Retinal pigment epithelial cell (primary cell): ENCODE results near the gene ABCC3.

Experiments used
- DNase-seq: peaks from one replicate; pipeline ENCODE4 v3.0.0-alpha.2; 2010; ENCODE audit warnings: low read depth
- H3K4me3 ChIP-seq: 2 replicates; pipeline ENCODE4 v1.5.1; 2011; ENCODE audit warnings: mild to moderate bottlenecking, low read length, control low read depth, moderate library complexity
- TF ChIP-seq, protein P1 (sequence below): conservative IDR thresholded peaks from 2 replicates; pipeline ENCODE4 v1.5.1; 2011; ENCODE audit warnings: low read depth, low read length, control low read depth, inconsistent platforms

ABCC3 gene

DNA sequence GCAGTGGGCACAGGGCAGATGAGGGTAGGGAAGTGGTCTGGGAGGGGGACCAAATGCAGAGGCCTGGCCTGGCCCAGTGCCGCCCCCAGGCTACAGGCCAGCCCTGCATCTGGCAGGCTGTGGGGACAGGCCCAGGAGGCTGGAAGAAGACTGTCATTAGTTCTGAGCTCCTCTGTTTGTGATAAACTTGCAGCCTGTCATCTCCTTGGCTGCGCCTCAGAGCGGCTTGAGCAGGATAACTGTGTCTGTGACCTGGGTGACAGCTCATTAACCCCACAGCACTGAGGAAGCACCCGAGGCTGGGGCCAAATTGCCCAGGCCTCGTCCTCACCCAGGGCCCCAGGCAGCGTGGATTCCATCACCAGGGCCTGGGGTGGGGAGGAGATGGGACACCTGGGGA is 23.9 kb downstream of the ABCC3 start:
- DNase-seq, result no peak
- H3K4me3 ChIP-seq, result no peak overlapping the region
- TF ChIP-seq, protein P1, sequence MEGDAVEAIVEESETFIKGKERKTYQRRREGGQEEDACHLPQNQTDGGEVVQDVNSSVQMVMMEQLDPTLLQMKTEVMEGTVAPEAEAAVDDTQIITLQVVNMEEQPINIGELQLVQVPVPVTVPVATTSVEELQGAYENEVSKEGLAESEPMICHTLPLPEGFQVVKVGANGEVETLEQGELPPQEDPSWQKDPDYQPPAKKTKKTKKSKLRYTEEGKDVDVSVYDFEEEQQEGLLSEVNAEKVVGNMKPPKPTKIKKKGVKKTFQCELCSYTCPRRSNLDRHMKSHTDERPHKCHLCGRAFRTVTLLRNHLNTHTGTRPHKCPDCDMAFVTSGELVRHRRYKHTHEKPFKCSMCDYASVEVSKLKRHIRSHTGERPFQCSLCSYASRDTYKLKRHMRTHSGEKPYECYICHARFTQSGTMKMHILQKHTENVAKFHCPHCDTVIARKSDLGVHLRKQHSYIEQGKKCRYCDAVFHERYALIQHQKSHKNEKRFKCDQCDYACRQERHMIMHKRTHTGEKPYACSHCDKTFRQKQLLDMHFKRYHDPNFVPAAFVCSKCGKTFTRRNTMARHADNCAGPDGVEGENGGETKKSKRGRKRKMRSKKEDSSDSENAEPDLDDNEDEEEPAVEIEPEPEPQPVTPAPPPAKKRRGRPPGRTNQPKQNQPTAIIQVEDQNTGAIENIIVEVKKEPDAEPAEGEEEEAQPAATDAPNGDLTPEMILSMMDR, result no peak

DNA sequence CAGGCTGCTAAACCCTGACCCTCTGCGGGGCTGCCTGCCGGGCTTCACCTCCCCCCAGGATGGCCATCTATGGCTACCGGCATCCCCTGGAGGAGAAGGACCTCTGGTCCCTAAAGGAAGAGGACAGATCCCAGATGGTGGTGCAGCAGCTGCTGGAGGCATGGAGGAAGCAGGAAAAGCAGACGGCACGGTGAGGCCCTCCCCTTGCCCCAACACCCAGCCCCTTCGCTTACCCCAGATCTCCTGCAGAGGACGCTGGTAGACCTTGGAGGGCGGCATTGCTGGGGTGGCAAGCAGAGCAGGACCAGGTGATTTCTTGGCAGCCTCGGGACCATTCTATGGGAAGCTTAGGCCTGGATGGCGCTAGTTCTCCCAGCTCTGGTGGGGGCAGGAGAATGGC is 24.5 kb downstream of the ABCC3 start:
- TF ChIP-seq, protein P1, result no peak
- no peak for DNase-seq
- no peak overlapping the region for H3K4me3 ChIP-seq

DNA sequence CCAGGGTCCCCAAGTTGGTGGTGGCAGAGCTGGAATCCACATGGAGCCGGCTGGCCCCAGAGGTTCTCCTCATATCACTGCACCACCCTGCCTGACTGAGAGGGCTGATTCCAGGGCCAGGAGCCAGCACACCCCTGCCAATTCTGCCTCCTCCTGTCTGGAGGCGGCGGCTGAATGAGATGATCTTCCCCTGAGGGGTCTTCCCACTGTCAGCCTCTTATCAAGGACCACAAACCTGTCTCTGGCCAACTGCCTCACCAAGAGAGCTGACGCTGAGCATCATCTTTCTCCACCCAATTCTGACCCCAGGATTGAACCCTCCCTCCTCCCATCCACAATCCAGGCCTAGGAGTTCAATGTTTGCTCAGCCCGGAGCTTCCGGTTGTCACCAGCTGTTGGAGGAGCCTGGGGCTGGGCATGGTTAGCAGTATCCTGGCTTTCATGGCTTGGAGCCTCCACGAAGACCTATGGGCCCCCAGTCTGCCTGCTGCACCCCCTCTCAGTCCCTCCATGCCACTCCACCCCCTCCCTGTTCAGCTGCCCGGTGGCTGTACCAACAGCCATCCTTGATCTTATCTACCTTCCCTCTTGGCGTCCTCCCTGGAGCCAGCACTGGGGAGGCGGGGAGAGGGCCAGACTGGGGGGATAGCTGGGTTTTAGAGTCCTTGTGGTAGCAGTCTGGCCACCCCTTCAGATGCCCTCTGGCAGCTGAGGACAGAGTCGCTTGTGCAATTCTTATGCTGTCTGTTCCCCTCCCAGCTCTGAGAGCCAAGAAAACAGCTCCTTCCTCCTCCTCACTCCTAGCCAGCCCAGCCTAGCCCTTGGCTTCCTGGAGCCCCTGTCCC is 25.6 kb downstream of the ABCC3 start:
- H3K4me3 ChIP-seq, result no peak overlapping the region
- no peak for DNase-seq
- TF ChIP-seq, protein P1, result no peak

DNA sequence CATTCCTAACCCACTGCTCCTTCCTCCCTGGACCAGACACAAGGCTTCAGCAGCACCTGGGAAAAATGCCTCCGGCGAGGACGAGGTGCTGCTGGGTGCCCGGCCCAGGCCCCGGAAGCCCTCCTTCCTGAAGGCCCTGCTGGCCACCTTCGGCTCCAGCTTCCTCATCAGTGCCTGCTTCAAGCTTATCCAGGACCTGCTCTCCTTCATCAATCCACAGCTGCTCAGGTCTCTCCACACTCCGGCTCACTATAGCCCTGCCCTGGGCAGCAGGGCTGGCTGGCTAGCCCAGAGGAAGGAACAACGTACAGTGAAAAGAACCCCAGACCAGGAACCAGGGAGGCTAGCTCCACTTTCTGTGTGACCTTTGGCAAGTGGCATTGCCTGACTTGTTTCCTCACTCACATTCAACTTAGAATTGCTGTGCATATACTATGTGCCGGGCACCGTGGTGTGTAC is 26.2 kb downstream of the ABCC3 start:
- DNase-seq, result no peak
- TF ChIP-seq, protein P1, result no peak
- H3K4me3 ChIP-seq, result no peak overlapping the region

DNA sequence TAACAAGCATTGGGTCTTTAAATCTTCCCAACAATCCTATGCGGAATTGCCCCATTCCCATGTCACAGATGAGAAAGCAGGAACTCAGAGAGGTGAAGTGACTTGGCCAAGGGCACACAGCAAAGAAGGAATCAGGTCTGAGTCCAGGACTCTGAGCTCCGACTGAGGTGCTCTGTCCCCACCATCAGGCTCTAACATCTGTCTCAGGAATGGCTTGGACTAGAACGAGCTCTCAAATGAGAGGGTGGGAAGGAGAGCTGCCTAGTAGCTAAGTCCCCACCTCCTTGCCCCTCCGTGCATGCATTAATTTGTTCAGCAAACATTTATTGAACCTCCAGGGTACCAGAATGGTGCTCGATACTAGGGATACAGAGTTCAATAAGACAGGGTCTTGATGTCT is 26.7 kb downstream of the ABCC3 start:
- H3K4me3 ChIP-seq, result no peak overlapping the region
- TF ChIP-seq, protein P1, result no peak
- no peak for DNase-seq

DNA sequence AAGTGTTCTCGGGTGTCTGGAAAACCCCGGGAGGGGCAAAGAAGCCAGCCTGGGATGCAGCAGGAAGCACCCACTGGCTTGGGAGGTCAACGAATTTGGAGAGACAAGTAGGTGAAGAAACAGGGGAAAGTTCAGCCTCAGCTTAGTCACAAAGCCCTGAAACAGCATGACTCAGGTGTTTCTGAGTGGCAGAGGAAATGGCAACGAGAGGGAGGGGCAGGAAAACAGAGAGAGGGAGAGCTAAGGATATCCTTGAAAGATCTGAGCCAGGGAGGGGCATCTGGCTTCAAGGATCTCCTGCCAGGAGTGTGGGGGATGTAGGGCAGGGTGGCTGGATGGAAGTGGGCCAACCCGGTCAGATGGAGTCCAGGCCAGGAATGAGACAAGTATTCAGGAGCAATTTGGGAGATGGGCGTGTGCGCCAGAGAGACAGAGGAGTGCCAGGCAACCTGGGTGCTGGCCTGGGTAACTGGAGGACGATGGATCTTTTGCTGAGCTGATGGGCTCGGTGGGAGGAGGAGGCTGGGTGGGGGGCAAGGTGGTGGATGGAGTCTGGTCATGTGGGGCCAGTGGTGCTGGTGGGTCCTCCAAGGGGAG is 27.2 kb downstream of the ABCC3 start:
- peak; percentile 51 for DNase-seq
- no peak overlapping the region for H3K4me3 ChIP-seq
- TF ChIP-seq, protein P1, result no peak
